ENCODE measurements around the gene RIN3. TPM values are rescaled to one million over a fixed set of nuclear protein-coding genes. Genes with fewer than 3 reads are reported as not detected.

The RIN3 gene
- total RNA-seq, 4 donors from 2014 or later = 4.7 to 7.9 (median 6.6) TPM

GRCh38 chr14:92737619-92738188 lies 224.1 kb downstream of the RIN3 start:
- 93 to 94% methylated on average over 4 of the region's 4 CpGs for WGBS, 2 donors
- H3K36me3 ChIP-seq = peaks cover 0 to 3% of the 10 kb centered on the region in 2 donors
- H3K9me3 ChIP-seq = no peaks in the 10 kb centered on the region
- no peaks in the 10 kb centered on the region for H3K27me3 ChIP-seq
- intact Hi-C loops (cut with DNase I) = no loop called here
- no peak for TF ChIP-seq CTCF (IDR thresholded peaks at IDR 0.05)
- TF ChIP-seq POLR2A (IDR thresholded peaks at IDR 0.05) = no peak
- no peak for DNase-seq
- H3K4me1 ChIP-seq = peaks cover 46 to 54% of the 10 kb centered on the region in 2 donors
- peak overlapping the region; percentile 57 to 76 (median 75) for H3K27ac ChIP-seq
- H3K4me3 ChIP-seq (replicated peaks in 1 of 3) = no peak overlapping the region

Other genes starting within 250 kb of the RIN3 start
- gene SLC24A4, start 190.6 kb upstream of the RIN3 start, total RNA-seq = under 1 TPM; 0.05 to 0.46 (median 0.19) TPM
- gene LGMN, start 234.8 kb downstream of the RIN3 start, total RNA-seq = 100 to 1,000 TPM; 226 to 405 (median 297) TPM